Brain pericyte (primary cell): ENCODE results near the gene CLDN5.

Source experiments
- DNase-seq: peaks from one replicate; pipeline ENCODE4 v3.0.0-alpha.2; 2012; ENCODE audit warnings: low read depth, low spot score

Gene CLDN5

DNA sequence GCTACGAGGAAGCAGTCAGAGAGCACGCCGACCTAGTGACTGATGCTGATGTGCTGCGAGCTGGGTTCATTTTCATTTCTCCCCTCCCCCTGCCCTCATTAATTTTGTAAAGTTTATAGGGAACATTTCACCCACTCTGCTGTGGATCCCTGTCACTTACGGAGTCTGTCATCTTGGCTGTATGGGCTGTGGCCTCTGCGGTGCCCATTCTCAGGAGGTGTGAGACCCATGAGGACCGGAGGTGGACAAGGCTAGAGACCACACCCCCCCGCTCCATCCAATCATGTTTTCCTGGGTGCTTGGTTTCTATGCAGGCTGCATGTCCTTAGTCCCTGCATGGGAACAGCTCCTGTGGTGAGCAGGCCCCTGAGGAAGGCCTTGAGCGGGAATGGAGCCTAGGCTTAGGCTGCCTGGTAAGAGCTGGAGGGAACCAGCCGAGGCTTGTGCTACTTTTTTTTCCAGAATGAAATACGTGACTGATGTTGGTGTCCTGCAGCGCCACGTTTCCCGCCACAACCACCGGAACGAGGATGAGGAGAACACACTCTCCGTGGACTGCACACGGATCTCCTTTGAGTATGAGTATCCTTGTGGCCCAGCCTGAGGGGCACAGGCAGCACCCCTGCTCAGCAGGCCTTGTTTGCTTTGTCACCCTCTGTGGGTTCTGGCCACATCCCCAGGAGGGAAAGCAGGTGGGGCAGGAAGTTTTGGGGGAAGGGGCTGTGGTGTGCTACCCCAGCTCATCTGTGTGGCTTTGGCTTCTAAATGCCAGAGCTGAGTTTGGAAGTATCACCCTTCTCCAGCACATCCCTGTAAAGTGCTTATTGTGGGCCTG lies 19.1 kb downstream of the CLDN5 start:
- no peak for DNase-seq

DNA sequence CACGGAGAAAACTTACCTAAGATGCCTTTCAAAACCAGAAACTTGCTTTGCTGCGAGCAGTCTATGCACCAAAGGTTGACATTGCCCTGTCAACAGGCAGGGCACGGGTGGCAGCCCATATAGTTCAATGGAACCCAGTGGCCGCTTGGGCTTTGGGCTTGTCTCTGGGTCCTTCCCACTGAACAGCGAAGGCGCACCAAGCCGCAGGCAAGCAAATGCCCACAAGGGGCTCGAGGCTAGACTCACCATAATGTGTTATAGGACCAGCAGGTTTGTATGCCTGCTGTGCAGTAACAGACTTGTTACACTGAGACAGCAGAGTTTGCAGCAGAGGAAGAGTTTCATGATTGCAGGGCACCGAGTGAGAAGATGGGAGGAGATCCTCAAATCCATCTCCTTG lies 20.3 kb downstream of the CLDN5 start:
- no peak for DNase-seq

DNA sequence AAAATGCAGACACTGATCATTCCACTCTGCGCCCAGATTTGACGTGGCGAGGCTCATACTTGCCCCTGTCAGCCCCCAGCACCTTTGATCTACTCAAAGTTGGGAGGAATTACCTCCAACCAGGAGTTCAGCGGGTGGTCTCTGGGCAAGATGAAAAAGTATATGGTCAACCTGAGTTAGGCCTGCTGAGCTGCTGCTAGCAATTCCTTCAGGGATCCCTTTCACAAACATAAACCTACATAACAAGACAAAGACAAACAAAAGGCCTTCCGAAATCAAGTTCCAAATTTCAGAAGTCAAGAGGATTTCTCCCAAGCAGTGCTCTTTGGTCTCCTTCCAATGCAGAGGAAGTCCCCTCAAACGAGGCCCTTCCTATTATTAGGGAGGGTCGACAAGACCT lies 20.8 kb downstream of the CLDN5 start:
- DNase-seq = no peak

DNA sequence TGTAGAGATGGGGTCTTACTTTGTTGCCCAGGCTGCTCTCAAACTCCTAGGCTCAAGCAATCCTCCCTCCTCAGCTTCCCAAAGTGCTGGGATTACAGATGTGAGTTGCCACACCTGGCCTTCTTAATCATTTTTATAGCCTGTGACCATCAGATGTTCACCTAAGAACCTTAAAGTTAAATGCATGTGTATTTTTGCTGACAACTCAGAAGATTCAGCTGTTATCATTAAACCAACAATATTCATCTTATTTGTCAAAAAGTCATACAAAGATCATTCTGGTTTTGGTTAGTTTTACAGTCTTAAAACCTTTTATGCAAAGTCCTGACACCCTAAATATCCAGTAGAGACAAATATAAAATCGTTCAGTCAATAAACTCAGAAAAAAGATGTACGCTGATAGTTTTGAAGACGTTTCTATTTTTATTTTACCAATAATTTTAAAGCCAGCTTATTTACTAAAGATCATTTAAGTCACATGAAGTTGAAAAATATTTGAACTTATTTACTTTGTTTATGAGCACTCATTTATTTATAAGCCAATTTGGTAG lies 22.2 kb downstream of the CLDN5 start:
- DNase-seq = no peak

DNA sequence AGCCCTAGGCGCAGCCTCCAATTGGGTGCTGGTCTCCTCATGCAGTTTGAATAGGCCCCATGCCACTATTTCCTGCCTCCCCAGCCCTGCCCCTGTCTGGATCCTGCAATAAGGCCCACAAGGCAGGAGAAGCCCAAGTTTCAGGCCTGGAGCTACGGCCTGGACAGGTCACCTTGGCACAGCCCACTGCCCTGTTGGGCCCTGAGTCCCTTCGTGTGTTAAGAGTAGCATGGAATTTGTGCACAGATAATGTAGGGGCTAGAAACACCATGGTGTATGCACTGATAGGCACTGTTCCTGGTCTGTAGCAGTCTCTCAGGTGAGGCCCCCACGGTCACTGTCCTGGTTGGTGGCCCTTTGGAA lies 24.3 kb downstream of the CLDN5 start:
- no peak for DNase-seq

DNA sequence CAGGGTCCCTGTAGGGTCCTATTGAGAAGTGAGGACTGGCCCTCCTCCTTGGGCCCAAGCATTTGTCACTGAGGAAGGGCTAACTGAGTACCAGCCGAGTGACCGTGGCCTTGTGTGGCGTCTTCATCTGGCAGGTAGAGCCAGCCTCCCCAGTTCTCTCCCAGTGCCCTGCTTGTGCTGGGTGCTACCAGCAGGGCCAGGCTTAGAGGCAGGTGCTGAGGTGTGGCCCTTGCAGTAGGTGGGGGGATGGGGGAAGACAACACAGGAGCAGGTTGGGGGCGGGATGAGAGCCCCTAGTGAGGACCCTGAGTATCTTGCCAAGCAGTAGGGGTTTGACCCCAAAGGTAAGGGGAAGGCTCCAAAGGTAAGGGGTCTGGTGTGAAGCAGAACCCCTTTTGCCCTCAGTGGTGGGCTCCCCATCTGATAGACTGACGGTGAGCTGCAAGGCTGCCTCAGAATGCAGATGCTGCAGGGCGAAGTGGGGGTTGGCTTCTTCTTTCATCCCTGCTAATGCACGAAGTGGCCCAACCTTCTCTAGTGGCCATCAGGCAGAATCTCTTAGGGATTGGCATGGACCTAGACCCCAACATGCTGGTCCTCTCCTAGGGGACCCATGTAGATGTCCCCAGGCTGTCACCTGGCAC lies 24.9 kb downstream of the CLDN5 start:
- no peak for DNase-seq

DNA sequence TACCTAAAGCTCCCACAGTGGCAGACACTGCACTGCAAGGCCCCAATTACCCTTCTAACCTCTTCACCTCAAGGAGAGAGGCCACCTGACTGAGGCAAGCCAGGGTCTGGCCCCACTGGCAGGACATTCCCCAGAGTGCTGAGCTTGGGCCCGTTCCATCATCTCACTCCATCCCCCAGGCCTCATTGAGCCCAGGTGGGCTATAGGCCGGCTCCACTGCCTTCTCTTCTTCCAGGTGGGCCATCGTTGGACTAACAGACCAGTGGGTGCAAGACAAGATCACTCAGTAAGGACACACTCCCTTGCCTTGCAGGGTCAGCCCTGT lies 25.4 kb downstream of the CLDN5 start:
- no peak for DNase-seq

DNA sequence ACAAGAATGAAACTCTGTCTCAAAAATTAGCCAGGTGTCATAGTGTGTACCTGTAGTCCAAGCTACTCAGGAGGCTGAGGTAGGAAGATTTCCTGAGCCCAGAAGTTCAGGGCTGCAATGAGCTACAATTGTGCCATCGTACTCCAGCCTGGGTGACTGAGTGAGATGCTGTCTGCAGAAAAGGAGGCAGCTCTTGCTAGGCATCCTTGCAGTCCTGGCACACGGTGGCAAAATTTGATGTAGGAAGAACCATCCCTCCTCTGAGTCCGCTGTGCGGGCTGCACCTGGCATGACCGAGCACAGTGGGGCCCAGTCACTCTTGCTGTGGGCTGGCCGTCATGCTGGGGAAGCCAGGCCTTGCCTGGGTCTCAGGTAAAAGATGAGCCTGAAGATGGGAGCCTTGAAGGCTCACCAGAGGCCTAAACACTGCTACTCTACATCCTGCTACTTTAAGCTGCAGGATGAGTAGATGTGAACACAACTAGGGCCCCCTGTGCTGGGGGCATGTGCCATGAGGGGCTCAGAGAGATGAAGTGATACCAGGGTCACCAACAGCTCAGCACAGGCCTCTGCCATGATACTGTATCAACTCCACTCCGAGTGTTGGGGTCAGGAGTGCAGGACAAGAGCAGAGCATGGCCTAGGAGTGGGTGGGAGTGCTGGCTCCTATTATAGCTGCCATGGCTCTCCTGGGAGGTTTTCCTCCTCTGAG lies 25.9 kb downstream of the CLDN5 start:
- no peak for DNase-seq

DNA sequence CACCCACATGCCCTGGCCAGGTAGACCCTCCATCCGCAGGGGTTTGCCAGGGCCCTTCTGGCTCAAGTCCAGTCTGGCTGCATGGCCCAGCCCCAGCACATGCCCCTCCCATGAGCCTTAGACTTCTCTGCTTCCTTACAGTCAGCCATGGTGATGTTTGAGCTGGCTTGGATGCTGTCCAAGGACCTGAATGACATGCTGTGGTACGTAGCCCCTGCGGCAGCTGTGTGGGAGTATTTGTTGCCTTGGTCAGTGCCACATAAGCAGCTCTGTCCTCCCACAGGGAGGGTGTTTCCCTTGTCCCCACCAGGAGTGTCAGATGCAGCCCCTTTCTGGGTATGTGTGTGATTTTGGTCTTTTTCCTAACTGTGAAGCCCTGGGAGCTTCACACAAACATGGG lies 27.0 kb downstream of the CLDN5 start:
- DNase-seq = no peak

DNA sequence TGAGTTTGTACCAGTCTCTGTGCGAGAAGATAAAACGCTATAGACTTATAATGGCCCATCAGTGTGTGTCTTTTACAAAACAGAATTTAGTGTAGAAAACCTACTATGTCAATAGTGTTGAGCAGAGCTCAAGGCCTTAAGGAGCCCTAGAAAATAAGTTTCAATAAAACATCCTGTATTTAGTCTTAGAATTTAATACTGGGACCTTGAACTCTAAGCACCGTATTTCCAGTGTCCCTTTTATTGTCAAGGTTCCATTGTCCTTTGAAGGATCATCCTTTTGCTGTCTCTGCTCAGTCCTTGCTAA lies 27.9 kb downstream of the CLDN5 start:
- DNase-seq = no peak

DNA sequence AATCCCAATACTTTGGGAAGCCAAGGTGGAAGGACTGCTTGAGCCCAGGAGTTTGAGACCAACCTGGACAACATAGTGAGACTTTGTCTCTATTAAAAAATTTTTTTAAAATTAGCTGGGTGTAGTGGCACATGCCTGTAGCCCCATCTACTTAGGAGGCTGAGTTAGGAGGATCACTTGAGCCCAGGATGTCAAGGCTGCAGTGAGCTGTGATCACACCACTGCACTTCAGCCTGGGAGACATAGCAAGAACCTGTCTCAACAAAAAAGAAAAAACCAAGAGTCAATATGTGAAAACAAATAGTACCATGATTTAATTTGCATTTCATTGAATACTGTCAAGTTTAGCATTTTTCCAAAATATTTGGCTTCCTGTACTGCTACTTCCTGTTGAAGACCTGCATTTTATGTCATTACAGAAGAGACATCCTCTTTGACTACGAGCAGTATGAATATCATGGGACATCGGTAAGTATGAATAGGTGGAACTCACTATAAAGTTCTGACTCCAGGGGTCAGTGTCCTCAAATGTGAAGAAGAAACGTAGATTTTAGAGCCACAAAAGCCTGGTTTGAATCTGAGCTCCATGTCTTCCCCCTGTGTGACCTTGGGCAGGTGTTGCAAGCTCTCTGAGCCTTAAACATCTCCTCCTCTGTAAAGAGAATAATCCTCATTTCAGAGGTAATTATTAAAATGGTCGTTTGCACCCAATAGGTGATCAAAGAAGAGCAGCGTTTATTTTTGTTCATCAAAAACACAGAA lies 28.5 kb downstream of the CLDN5 start:
- DNase-seq = no peak

DNA sequence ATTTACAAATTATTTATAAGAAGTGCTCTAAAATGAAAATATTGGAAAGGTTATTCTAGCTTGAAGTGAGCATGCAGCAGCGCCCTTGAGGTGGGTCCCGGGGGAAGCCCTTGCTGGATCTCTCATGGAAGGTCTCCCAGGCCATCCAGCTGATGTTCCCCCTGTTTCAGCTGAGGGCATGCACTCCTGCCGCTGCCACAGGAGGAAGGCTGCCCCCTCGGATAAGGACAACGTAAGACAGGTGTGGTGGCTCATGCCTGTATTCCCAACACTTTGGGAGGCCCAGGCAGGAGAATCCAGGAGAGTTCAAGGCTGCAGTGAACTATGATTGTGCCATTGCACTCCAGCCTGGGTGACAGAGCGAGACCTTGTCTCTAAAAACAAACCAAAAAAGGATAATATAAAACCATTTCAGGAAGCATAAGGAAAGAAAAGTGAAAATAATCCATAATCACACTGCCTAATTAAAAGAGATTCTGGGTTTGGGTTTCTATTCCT lies 29.5 kb downstream of the CLDN5 start:
- no peak for DNase-seq

DNA sequence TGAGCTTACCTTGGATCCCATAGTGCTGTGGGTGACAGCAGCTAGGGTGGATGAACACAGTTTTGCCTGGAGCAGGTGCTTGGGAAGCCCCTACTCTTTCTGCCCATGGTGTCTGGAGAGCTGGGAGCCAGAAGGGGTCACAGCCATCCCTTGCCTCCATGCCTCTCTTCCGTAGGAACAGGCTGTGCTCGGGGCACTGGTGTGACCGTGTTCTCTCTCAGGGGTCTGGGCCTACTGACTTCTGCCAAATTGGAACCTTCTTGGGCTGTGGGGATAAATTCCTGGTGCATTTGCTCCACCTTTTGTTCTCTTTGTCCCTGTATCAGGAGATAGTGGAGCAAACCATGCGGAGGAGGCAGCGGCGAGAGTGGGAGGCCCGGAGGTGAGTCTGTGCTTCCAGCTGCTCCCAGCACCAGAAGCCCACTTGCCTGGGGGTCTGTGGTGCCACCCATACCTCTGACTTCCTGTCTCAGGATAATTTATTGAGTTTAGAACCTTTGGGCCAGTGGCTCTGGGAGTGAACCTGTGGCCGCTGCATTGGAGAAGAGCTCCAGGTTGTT lies 30.1 kb downstream of the CLDN5 start:
- DNase-seq = no peak

DNA sequence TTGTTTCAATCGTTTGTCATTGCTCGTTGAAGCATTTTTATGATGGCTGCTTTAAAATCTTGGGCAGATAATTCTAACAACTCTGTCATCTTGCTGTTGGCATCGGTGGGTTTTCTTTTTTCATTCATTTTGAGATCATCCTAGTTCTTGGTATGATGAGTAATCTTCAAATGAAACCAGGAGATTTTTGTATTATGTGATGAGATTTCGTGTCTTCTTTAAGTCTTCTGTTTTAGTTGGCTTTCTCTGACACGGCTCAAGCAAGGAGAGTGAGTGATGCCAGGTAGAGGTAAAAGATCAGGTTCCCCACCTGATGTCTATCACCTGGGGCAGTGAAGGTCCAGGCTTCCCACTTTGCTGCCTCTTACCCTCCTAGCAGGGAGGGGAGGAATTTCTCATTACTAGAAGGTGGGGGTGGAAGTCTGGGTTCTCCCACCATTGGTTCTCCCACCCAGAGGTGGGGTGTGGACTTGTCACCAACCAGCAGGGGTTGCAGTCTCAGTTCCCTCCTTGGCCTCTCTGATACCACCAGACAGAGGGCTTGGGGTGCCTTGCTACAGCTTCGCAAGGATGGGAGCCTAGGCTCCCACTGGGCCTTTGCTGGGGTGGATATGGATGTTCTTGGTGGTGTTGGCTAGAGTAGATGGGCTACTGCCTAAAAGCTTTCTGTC lies 31.6 kb downstream of the CLDN5 start:
- DNase-seq = no peak

DNA sequence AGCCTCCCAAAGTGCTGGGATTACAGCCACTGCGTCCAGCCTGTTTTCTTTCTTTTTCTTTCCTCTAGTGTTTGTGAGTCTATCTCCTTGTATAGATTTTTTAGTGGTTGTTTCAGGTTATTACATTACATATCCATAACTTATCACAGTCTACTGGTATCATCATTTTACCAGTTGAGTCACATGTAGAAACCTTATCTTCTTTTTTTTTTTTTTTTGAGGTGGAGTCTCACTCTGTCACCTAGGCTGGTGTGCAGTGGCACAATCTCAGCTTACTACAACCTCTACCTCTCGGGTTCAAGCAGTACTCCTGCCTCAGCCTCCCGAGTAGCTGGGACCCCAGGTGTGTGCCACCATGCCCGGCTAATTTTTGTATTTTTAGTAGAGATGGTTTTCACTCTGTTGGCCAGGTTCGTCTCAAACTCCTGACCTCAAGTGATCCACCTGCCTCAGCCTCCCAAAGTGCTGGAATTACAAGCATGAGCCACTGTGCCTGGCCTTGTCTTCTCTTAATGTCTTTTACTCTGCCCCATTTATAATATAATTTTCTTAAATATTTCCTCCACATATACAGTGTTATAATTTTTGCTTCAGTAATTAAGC lies 33.5 kb downstream of the CLDN5 start:
- no peak for DNase-seq

DNA sequence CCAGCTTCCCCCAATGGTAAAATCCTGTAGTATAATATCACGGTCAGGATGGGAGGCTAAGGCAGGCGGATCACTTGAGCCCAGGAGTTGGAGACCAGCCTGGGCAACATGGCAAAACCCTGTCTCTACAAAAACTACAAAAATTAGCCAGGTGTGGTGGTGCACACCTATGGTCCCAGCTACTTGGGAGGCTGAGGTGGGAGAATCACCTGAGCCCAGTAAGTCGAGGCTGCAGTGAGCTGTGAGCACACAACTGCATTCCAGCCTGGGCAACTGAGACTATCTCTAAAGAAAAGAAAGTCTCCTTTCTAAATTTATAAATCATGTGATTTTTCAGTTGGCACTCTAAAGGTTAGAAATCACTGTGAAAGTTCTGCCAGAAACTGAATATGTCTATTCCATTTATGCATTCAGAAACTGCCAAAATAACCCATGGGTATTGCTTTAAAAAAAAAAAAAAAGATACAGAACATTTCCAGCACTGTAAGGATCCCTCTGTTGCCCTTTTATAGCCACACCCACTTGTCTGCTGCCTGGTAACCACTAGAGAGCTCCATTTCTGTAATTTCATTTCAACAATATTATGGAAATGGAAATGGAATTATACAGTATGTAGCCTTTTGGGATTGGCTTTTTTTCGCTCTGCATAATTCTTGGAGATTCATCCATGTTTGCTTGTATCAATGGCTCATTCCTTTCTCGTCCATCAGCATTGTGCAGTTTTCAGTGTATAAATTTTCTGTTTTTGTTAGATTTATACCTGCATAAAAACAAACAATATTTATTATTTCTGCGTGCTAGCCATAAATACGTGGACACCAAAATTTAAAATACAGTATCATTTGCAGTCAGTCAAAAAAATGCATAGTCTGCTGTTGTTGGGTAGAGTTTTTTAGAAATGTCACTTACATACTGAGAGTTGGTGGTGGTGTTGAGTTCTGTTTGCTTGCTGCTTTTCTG lies 35.0 kb downstream of the CLDN5 start:
- no peak for DNase-seq

DNA sequence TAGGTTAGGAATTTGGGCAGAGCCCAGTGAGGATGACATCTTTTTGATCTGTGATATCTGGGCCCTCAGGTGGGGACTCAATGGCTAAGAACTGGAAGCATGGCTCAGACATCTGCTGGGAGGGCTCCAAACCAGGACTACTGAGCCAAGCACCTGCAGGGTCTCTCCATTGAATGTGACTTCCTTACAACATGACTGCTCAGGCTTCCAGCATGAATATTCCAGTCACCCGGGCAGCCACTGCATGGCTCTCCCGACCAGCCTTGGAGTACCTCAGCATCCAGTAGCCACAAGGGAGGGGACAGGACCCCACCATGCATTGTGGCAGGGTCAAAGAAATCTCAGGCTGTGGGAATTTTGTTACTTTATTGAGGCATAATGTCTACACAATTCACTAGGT lies 35.9 kb downstream of the CLDN5 start:
- DNase-seq = no peak

DNA sequence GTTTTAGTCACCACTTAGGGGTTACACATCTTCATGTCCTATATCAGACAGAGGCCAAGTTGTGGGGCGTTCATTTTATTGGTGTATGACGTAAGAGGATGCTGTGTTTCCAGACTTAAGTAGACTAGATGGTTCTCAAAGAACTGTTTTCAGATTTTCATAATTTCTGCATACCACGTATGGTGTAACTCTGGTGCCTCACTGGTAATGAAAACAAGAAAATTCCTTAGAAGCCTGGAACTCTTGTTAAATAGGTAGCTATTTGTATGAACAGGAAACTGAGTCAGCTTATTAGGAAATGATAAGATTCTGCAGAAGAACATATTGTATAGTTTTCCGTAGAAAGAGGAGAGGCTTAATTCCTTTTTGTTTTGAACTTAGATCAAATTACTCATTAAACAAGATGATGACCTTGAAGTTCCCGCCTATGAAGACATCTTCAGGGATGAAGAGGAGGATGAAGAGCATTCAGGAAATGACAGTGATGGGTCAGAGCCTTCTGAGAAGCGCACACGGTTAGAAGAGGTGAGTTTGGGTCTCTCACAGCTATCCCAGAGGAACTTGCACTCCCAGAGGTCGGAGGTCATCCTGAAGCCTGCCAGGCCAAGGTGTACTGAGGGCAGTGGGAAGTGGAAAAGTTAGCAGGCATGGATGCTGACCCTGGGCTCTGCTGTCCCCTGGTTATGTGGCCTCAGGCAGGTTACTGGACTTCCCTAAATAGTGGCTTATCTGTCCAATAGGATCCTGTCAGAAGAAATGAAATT lies 40.5 kb downstream of the CLDN5 start:
- no peak for DNase-seq

DNA sequence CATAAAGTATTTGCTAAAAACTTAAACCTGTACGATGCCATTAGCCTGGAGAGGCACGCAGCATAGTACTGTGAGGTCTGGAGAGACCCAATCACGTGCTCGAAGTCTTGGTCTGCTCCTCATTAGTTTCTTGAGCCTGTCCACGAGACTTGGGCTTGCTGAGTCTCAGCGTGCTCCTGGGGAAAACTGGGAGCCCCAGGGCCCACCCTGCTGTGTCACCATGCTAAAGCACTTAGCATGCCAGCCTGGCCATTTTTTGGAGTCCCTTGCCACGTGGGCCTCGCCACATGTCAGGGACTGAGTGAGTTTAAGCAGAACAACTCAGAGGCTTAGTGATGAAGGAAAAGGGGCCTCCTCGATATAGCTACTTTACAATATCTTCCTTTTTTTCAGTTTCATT lies 41.9 kb downstream of the CLDN5 start:
- DNase-seq = no peak
